ENCODE measurements around the gene LRRC32. TPM values are rescaled to one million over a fixed set of nuclear protein-coding genes. Genes with fewer than 3 reads are reported as not detected.
A peak's percentile ranks its signal among the peaks of the same experiment; 100 is the strongest.

The LRRC32 gene
- total RNA-seq, 1 donor from 2014 or later = 0.77 TPM

DNA sequence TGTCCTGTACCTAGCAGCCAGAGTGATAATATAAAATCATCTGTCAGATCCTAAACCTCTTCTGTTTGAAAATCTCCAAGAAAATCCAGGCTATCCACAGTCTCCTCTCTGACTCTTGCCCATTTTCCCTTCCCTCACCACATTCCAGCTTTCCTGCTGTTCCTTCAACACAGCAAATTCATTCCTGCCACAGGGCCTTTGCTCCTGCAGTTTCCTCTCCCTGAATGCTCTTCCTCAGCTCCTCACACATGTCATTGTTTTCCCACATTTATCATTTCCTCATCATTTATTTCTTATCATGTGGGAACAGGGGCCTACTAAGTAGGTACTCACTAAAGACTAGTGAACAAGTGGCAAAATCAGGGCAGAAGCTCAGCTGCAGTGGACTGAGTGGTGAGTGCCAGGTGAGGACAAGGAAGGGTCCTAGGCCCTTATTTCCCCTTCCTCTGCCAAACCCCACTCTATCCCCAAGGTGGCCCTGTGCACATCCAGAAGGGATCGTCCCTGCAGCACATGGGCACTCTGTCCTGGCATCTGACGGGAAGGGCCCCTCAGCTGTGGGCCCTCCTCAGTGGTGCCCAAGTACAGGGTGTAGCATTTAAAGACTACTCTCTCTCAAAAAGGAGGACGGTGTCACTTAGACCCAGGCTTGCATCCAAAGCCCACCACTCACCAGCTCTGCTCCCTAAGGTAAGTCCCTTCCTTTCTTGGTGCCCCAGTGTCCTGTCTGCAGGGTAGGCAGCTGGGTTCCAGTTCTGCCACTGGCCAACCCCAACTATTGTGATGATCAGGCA lies 2.0 kb downstream of the LRRC32 start:
- no peak overlapping the region for H3K27ac Mint-ChIP-seq (ENCODE audit: unreplicated experiment)
- TF ChIP-seq, protein P1, sequence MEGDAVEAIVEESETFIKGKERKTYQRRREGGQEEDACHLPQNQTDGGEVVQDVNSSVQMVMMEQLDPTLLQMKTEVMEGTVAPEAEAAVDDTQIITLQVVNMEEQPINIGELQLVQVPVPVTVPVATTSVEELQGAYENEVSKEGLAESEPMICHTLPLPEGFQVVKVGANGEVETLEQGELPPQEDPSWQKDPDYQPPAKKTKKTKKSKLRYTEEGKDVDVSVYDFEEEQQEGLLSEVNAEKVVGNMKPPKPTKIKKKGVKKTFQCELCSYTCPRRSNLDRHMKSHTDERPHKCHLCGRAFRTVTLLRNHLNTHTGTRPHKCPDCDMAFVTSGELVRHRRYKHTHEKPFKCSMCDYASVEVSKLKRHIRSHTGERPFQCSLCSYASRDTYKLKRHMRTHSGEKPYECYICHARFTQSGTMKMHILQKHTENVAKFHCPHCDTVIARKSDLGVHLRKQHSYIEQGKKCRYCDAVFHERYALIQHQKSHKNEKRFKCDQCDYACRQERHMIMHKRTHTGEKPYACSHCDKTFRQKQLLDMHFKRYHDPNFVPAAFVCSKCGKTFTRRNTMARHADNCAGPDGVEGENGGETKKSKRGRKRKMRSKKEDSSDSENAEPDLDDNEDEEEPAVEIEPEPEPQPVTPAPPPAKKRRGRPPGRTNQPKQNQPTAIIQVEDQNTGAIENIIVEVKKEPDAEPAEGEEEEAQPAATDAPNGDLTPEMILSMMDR (conservative IDR thresholded peaks at IDR 0.05) = no peak
- H3K4me3 Mint-ChIP-seq = peak overlapping the region; percentile 81
- peaks cover 20% of the 10 kb centered on the region for H3K4me1 Mint-ChIP-seq
- peaks cover 27% of the 10 kb centered on the region for H3K27me3 Mint-ChIP-seq (ENCODE audit: low read depth)
- DNase-seq (ENCODE audit: low read depth, low spot score) = no peak
- H3K9me3 Mint-ChIP-seq = no peaks in the 10 kb centered on the region
- H3K36me3 Mint-ChIP-seq (ENCODE audit: low read depth) = no peaks in the 10 kb centered on the region

DNA sequence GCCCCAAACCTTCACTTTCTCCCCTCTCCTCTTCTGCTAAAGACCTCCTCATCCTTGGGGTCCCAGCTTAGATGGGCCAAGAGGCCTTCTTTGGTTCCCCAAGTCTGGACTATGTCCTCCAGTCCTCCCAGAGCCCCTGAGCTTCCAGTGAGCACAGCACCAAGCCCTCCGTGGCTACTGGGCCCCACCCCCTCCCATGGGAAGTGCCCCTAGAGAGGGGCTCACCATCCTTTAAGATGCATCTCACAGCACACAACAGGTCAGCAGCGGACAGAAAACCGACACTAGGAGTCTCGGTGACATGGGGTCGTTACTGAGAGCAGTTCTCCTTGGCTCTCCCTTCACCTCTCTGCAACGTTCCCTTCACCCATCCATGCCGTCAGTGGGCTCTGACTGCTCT lies 2.7 kb downstream of the LRRC32 start:
- DNase-seq (ENCODE audit: low read depth, low spot score) = no peak
- Mint-ChIP-seq H3K36me3 (ENCODE audit: low read depth) (no peaks in the 10 kb centered on the region), H3K27ac (ENCODE audit: unreplicated experiment) (no peak overlapping the region), H3K4me3 (peak overlapping the region; percentile 19), H3K4me1 (peaks cover 20% of the 10 kb centered on the region), H3K9me3 (no peaks in the 10 kb centered on the region), H3K27me3 (ENCODE audit: low read depth) (peaks cover 27% of the 10 kb centered on the region)
- TF ChIP-seq, protein P1 (conservative IDR thresholded peaks at IDR 0.05) = no peak

DNA sequence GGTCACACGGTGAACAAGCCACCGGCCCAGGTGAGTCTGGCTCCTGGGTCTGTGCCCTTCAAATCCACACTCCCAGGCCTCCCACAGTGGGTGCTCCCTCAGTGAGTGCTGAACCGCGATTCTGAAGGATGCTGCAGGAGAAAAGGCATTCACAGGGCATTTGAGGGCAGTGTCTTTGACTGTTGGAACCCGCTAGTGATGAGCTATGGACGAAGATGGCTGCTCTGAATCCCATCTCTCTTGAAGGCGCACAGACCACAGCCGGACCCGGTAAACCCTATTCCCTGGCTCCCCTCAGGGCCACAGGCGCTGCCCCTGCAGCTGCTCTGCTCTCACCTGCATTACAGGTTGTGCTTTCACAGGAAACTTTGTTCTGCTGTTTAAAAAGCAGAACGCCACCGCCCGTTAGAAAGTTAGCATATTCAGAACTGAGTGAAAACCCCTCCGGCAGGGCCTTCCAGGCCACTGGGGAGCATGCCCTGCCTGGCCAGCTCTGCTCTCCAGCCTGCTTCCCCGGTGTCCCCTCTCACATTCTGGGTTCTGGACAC lies 3.2 kb downstream of the LRRC32 start:
- no peak for DNase-seq (ENCODE audit: low read depth, low spot score)
- Mint-ChIP-seq H3K27ac (ENCODE audit: unreplicated experiment) (no peak overlapping the region), H3K27me3 (ENCODE audit: low read depth) (peaks cover 27% of the 10 kb centered on the region), H3K4me1 (peaks cover 20% of the 10 kb centered on the region), H3K36me3 (ENCODE audit: low read depth) (no peaks in the 10 kb centered on the region), H3K4me3 (peak overlapping the region; percentile 16), H3K9me3 (no peaks in the 10 kb centered on the region)
- TF ChIP-seq, protein P1 (conservative IDR thresholded peaks at IDR 0.05) = no peak

DNA sequence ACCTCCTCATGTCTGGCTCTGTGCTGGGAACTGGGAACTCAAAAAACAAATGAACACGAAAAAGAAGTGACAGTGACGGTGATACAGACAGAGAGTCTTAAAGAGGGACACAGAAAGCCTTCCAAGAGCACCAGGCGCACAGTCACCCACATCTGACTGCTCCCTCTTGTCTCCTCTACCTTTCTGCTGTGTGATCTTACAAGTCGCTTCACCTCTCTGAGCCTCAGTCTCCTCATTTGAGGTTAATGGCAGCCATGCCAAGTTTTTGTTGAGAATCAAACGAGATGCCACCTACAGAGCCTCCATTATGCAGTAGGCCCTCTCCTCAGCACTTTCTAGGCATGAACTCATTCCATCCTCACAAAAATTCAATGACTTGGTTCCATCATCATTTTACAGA lies 3.7 kb downstream of the LRRC32 start:
- Mint-ChIP-seq H3K9me3 (no peaks in the 10 kb centered on the region), H3K36me3 (ENCODE audit: low read depth) (no peaks in the 10 kb centered on the region), H3K4me1 (peaks cover 20% of the 10 kb centered on the region), H3K4me3 (no peak overlapping the region), H3K27ac (ENCODE audit: unreplicated experiment) (no peak overlapping the region), H3K27me3 (ENCODE audit: low read depth) (peaks cover 26% of the 10 kb centered on the region)
- TF ChIP-seq, protein P1 (conservative IDR thresholded peaks at IDR 0.05) = no peak
- no peak for DNase-seq (ENCODE audit: low read depth, low spot score)

DNA sequence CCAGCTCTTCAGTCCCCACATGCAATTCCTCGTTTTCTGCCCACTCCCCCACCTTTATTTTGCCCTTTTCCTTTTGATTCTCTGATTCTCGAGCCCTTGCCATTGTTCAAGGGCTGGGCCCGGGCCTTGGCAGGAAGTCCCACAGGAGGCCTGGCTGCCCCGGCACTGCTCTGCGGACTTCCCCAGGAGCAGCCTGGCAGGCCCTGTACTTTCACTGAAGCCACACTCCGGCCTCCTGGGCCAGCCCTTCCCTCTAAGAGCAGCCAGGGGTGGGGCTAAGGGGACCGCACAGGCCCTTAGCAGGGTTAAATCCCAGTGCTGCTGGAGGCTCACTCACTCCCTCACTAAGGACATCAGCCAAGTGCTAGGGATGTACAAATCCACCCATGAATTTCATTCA lies 4.1 kb downstream of the LRRC32 start:
- DNase-seq (ENCODE audit: low read depth, low spot score) = no peak
- H3K4me1 Mint-ChIP-seq = peaks cover 17% of the 10 kb centered on the region
- no peak overlapping the region for H3K4me3 Mint-ChIP-seq
- TF ChIP-seq, protein P1 (conservative IDR thresholded peaks at IDR 0.05) = no peak
- no peaks in the 10 kb centered on the region for H3K9me3 Mint-ChIP-seq
- peaks cover 22% of the 10 kb centered on the region for H3K27me3 Mint-ChIP-seq (ENCODE audit: low read depth)
- H3K36me3 Mint-ChIP-seq (ENCODE audit: low read depth) = no peaks in the 10 kb centered on the region
- H3K27ac Mint-ChIP-seq (ENCODE audit: unreplicated experiment) = peak overlapping the region; percentile 51
